Measurements from ENCODE around the gene FARP2. TPM values are rescaled to one million over a fixed set of nuclear protein-coding genes. Genes with fewer than 3 reads are reported as not detected.
A peak's percentile ranks its signal among the peaks of the same experiment; 100 is the strongest.
"Not testable (repeated sequence)": the region's sequence is repeated elsewhere in the genome, so short reads cannot be mapped to it uniquely, and the experiment has no call there.

Gene FARP2
- total RNA-seq, 2 donors from 2014 or later, result 48.1 to 67.4 TPM

- ATAC-seq (ENCODE audit: insufficient number of reproducible peaks, low FRiP score, low read depth) (no peak), DNase-seq (ENCODE audit: low spot score) (no peak)
- no peaks in the 10 kb centered on the region for H3K36me3 ChIP-seq
- no peaks in the 10 kb centered on the region for H3K9me3 ChIP-seq
- H3K27me3 ChIP-seq (replicated peaks; ENCODE audit: insufficient read depth), result no peaks in the 10 kb centered on the region
- peaks cover 32 to 51% of the 10 kb centered on the region in 2 donors for H3K4me1 ChIP-seq (ENCODE audit: control insufficient read depth in 1 of 2, low read depth in 2 of 2)
- no peak for TF ChIP-seq CTCF (IDR thresholded peaks at IDR 0.05)
- H3K4me3 ChIP-seq, result no peak overlapping the region
- no peak overlapping the region for H3K27ac ChIP-seq
These were observed 10.6 kb downstream of the FARP2 start for GRCh38 chr2:241366678-241367077.

DNA sequence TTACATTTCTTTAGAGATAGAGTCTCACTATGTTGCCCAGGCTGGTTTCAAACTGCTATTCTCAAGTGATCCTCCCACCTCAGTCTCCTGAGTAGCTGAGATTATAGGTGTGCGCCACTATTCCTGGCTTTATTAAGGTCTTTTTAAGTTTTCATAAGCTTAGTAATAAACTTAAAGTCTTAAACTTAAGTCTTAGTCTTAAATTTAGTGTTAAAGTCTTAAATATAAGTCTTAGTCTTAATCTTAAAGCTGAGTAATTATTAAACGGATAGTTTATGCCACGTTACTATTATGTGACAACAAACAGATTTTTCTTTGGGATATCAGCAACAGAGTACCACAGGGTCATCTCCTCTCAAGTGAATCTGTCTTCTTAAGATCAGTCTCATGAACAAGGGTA lies 12.6 kb downstream of the FARP2 start:
- Histone ChIP-seq H3K27me3 (replicated peaks; ENCODE audit: insufficient read depth) (no peaks in the 10 kb centered on the region), H3K9me3 (no peaks in the 10 kb centered on the region), H3K4me3 (no peak overlapping the region), H3K4me1 (ENCODE audit: control insufficient read depth in 1 of 2, low read depth in 2 of 2) (peaks cover 33 to 54% of the 10 kb centered on the region in 2 donors), H3K36me3 (no peaks in the 10 kb centered on the region), H3K27ac (peak overlapping the region; percentile 46 to 58)
- DNase-seq (ENCODE audit: low spot score) (no peak), ATAC-seq (ENCODE audit: insufficient number of reproducible peaks, low FRiP score, low read depth) (no peak)
- no peak for TF ChIP-seq CTCF (IDR thresholded peaks at IDR 0.05)

DNA sequence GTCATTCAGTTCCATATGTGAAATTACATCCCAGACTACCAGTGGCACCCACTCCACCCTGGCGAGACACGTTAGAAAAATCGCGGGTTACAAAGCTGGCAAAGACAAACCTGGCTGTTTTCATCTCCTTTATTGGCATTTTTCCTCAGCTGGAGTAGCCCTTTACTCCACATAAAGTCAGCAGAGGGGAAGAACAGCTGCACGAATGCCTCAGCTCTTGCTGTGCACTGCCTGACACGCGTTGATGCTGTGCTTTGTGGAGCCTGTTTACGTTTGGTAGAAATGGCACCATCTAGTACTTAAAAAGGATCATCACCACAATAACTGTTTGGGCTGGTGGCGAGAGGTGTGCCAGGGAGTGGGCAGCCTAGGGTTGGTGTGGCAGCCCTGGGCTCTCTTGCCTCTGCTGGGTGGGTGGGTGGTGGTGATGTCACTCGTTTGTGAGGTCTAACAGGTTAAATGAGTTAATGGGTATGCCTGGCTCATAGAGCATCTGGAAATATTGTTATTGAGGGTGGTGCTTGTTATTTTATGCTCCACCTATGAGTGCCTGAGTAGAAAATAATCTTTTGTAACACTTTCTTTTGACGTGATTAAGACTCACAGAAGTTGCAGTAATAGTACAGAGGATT lies 16.4 kb downstream of the FARP2 start:
- Histone ChIP-seq H3K27ac (no peak overlapping the region), H3K36me3 (no peaks in the 10 kb centered on the region), H3K4me1 (ENCODE audit: control insufficient read depth in 1 of 2, low read depth in 2 of 2) (peaks cover 15 to 31% of the 10 kb centered on the region in 2 donors), H3K4me3 (no peak overlapping the region), H3K27me3 (replicated peaks; ENCODE audit: insufficient read depth) (no peaks in the 10 kb centered on the region), H3K9me3 (no peaks in the 10 kb centered on the region)
- DNase-seq (ENCODE audit: low spot score) (no peak), ATAC-seq (ENCODE audit: insufficient number of reproducible peaks, low FRiP score, low read depth) (no peak)
- no peak for TF ChIP-seq CTCF (IDR thresholded peaks at IDR 0.05)

- ATAC-seq (ENCODE audit: insufficient number of reproducible peaks, low FRiP score, low read depth) (no peak), DNase-seq (ENCODE audit: low spot score) (no peak)
- H3K27ac ChIP-seq, result no peak overlapping the region
- H3K27me3 ChIP-seq (replicated peaks; ENCODE audit: insufficient read depth), result no peaks in the 10 kb centered on the region
- no peaks in the 10 kb centered on the region for H3K9me3 ChIP-seq
- TF ChIP-seq CTCF (IDR thresholded peaks at IDR 0.05), result no peak
- H3K36me3 ChIP-seq, result no peaks in the 10 kb centered on the region
- peaks cover 13 to 26% of the 10 kb centered on the region in 2 donors for H3K4me1 ChIP-seq (ENCODE audit: control insufficient read depth in 1 of 2, low read depth in 2 of 2)
- no peak overlapping the region for H3K4me3 ChIP-seq
These were observed 17.4 kb downstream of the FARP2 start for GRCh38 chr2:241373446-241373845.

- peaks cover 15 to 26% of the 10 kb centered on the region in 2 donors for H3K4me1 ChIP-seq (ENCODE audit: control insufficient read depth in 1 of 2, low read depth in 2 of 2)
- not testable (repeated sequence) for H3K9me3 ChIP-seq; H3K4me3 ChIP-seq; H3K27me3 ChIP-seq (replicated peaks; ENCODE audit: insufficient read depth); H3K27ac ChIP-seq; ATAC-seq (ENCODE audit: insufficient number of reproducible peaks, low FRiP score, low read depth); H3K36me3 ChIP-seq; DNase-seq (ENCODE audit: low spot score)
These were observed 17.8 kb downstream of the FARP2 start for GRCh38 chr2:241373906-241374305.

DNA sequence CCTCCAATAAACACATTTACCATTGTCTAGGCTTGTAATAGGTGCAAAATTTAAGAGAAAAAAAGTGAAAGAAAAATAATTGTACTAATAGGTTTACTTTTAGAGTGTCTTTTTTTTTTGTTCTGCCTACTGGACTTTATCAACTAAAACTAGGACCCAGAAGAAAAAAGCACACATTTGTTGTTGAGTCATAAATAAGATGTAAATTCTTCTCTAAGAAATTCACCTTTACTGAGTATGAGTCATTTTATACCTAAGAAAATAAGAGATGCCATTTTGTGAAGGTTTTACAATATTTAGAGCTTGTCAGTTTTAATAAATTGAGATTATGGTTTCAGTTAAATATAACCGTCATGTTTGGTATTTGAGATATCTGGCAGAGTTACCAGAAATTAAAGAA lies 19.2 kb downstream of the FARP2 start:
- DNase-seq (ENCODE audit: low spot score) (no peak), ATAC-seq (ENCODE audit: insufficient number of reproducible peaks, low FRiP score, low read depth) (no peak)
- no peak for TF ChIP-seq CTCF (IDR thresholded peaks at IDR 0.05)
- Histone ChIP-seq H3K4me3 (no peak overlapping the region), H3K27me3 (replicated peaks; ENCODE audit: insufficient read depth) (no peaks in the 10 kb centered on the region), H3K27ac (no peak overlapping the region), H3K4me1 (ENCODE audit: control insufficient read depth in 1 of 2, low read depth in 2 of 2) (peaks cover 24 to 36% of the 10 kb centered on the region in 2 donors), H3K9me3 (no peaks in the 10 kb centered on the region), H3K36me3 (no peaks in the 10 kb centered on the region)
